Prostate gland (tissue), 2 donors: Measurements from ENCODE around the gene CD46. TPM values are rescaled to one million over a fixed set of nuclear protein-coding genes. Genes with fewer than 3 reads are reported as not detected.

Experiments
- DNase-seq: peaks from one replicate; pipeline ENCODE4 v3.0.0-alpha.2; 2019; ENCODE audit warnings: low spot score
- H3K27ac ChIP-seq, 2 donors: fragments of 200-600 bp; sonication (generic); 2 replicates each; pipeline ENCODE4 v1.5.1; 2017 to 2019
- H3K27me3 ChIP-seq: fragments of 200-600 bp; sonication (generic); replicated peaks from 2 replicates; pipeline ENCODE4 v1.5.1; 2019; ENCODE audit not compliant: insufficient read depth
- H3K36me3 ChIP-seq, 2 donors: fragments of 200-600 bp; sonication (generic); 1 replicate in 1 of 2; 2 replicates in 1 of 2; pipeline versions ENCODE4 v1.5.1 to v1.8.1; 2017 to 2019
- H3K4me1 ChIP-seq: fragments of 200-600 bp; sonication (generic); replicated peaks from 2 replicates; pipeline ENCODE4 v1.5.1; 2019
- H3K4me3 ChIP-seq, 2 donors: fragments of 200-600 bp; sonication (generic); 2 replicates each; pipeline ENCODE4 v1.5.1; 2017 to 2019
- H3K9me3 ChIP-seq: fragments of 200-600 bp; sonication (generic); 2 replicates; pipeline ENCODE4 v1.5.1; 2017
- CTCF ChIP-seq, 4 experiments: fragments of 200-600 bp in 2 of 4; fragments of 450-650 bp in 2 of 4; sonication (generic) in 2 of 4; IDR thresholded peaks; 1 replicate in 3 of 4; 2 replicates in 1 of 4; pipeline ENCODE4 v1.5.1; 2016 to 2019; ENCODE audit warnings: antibody characterized with exemption in 4 of 4, mild to moderate bottlenecking in 2 of 4, moderate library complexity in 2 of 4
- POLR2A ChIP-seq: fragments of 450-650 bp; IDR thresholded peaks from one replicate; pipeline ENCODE4 v1.6.1; 2016; ENCODE audit warnings: antibody characterized with exemption, mild to moderate bottlenecking
- POLR2AphosphoS5 ChIP-seq: sonication (generic); formaldehyde crosslinking; IDR thresholded peaks from one replicate; pipeline ENCODE4 v1.6.1; 2017; ENCODE audit warnings: antibody characterized with exemption
- WGBS: methylation state at CpG from one replicate; pipeline ENCODE4 v1.1.5; 2018; 5-methylcytosine and 5-hydroxymethylcytosine counted together
- intact Hi-C: fragments of 100-400 bp; cut with DNase I; formaldehyde crosslinking; loops from one replicate; pipeline ENCODE4 v1.14.2; 2022
- total RNA-seq, 2 donors: library from RNA; depleted of rRNA; stranded (reverse); fragments of >200 nt; gene quantifications; one replicate each; pipeline ENCODE4 v1.1.0, GENCODE V29; 2016

CD46 gene
- total RNA-seq, 2 donors from 2014 or later, result 173 to 327 TPM

- Histone ChIP-seq H3K27ac (peak overlapping the region; percentile 99), H3K4me3 (peak overlapping the region; percentile 68 to 74), H3K4me1 (peaks cover 42% of the 10 kb centered on the region), H3K9me3 (no peaks in the 10 kb centered on the region), H3K27me3 (no peaks in the 10 kb centered on the region), H3K36me3 (peaks cover 0 to 11% of the 10 kb centered on the region in 2 donors)
- intact Hi-C loops, result no loop called here
- no peak for TF ChIP-seq CTCF (IDR thresholded peaks at IDR 0.05)
- TF ChIP-seq POLR2AphosphoS5, result no peak
- no peak for DNase-seq
- 80% methylated on average over 8 of the region's 8 CpGs for WGBS
Observed at GRCh38 chr1:207822124-207822601, 70.3 kb downstream of the CD46 start.

GRCh38 chr1:207822602-207823451 is 71.0 kb downstream of the CD46 start:
- peak; percentile 95 for DNase-seq
- H3K4me1 ChIP-seq, result peaks cover 46% of the 10 kb centered on the region
- peak; percentile 97 for TF ChIP-seq POLR2AphosphoS5
- TF ChIP-seq POLR2A, result peak; percentile 75
- TF ChIP-seq CTCF (IDR thresholded peaks at IDR 0.05), result peak in 1 of 4 experiments; percentile 5
- H3K36me3 ChIP-seq, result peaks cover 0 to 8% of the 10 kb centered on the region in 2 donors
- H3K27me3 ChIP-seq, result no peaks in the 10 kb centered on the region
- peak overlapping the region; percentile 68 to 74 for H3K4me3 ChIP-seq
- 31% methylated on average over 11 of the region's 11 CpGs for WGBS
- no peaks in the 10 kb centered on the region for H3K9me3 ChIP-seq
- intact Hi-C loops, result no loop called here
- peak overlapping the region; percentile 99 for H3K27ac ChIP-seq

- TF ChIP-seq CTCF (IDR thresholded peaks at IDR 0.05) (no peak), POLR2A (no peak), POLR2AphosphoS5 (no peak)
- peaks cover 0 to 6% of the 10 kb centered on the region in 2 donors for H3K36me3 ChIP-seq
- no peak for DNase-seq
- peak overlapping the region; percentile 99 for H3K27ac ChIP-seq
- peaks cover 53% of the 10 kb centered on the region for H3K4me1 ChIP-seq
- H3K27me3 ChIP-seq, result no peaks in the 10 kb centered on the region
- intact Hi-C loops, result no loop called here
- peak overlapping the region; percentile 68 to 74 for H3K4me3 ChIP-seq
- 31% methylated on average over 19 of the region's 19 CpGs for WGBS
- no peaks in the 10 kb centered on the region for H3K9me3 ChIP-seq
Observed at GRCh38 chr1:207823531-207823879, 71.7 kb downstream of the CD46 start.

- H3K4me1 ChIP-seq, result peaks cover 52% of the 10 kb centered on the region
- H3K36me3 ChIP-seq, result peaks cover 0 to under 1% of the 10 kb centered on the region in 2 donors
- DNase-seq, result peak; percentile 88
- under 1% methylated on average over 9 of the region's 9 CpGs for WGBS
- H3K9me3 ChIP-seq, result no peaks in the 10 kb centered on the region
- peak overlapping the region; percentile 68 to 74 for H3K4me3 ChIP-seq
- peak overlapping the region; percentile 99 for H3K27ac ChIP-seq
- TF ChIP-seq POLR2A (peak; percentile 86), CTCF (IDR thresholded peaks at IDR 0.05) (peak; percentile 50 to 97 (median 79)), POLR2AphosphoS5 (peak; percentile 96)
- intact Hi-C loops, result no loop called here
- no peaks in the 10 kb centered on the region for H3K27me3 ChIP-seq
Observed at GRCh38 chr1:207823880-207824566, 72.2 kb downstream of the CD46 start.
